ENCODE results near the gene SKOR1.
A peak's percentile ranks its signal among the peaks of the same experiment; 100 is the strongest.

The SKOR1 gene

DNA sequence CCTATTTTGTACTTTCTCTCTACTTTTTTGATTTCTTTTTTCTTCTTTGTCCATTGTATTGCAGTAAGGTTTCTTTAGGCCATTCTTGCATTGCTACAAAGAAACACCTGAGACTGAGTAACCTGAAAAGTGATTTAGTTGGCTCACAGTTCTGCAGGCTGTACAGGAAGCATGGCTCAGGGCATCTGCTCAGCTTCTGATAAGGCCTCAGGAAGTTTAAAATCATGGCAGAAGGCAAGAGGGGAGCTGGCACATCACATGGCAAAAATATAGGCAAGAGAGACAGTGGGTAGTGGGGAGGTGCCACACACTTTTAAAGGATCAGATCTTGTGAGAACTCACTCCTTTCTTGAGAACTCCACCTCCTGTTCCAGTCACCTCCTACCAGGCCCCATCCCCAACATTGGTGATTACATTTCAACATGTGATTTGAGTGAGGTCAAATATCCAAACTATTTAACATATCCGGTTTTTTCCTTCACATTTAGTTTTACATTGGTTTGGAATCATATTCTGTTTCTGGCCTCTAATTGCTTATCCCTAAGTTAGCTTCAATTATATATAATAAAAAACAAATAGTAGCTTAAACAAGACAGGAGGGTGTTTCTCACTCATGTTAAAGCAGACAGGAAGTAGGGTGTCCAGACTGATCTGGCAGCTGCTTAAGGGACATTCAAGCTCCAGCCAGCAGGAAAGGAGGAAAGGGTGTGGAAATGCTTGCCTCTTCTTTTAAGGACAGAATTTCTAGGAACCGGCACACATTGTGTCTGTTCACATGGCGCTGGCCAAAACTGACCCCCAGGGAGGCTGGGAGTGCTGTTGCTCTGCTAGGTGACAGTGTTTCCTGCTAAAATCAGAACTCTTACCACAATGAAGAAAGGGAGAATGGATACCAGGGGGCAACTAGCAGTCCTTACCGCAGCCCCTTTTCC, 28.8 kb upstream of the SKOR1 start:
- Histone ChIP-seq H3K4me2 (ENCODE audit: insufficient read depth, low read length, poor library complexity, severe bottlenecking) (no peak overlapping the region), H3K4ac (ENCODE audit: low read length) (no peak overlapping the region), H3K4me1 (ENCODE audit: control insufficient read depth in 2 of 2, insufficient read depth in 1 of 2, low read depth in 1 of 2, low read length in 2 of 2) (peaks cover 0 to 3% of the 10 kb centered on the region in 2 donors), H3K9ac (ENCODE audit: low read depth, low read length, poor library complexity) (no peak overlapping the region), H3K18ac (ENCODE audit: low read length) (no peak overlapping the region), H3K27ac (replicated peaks; ENCODE audit: low read length) (no peak overlapping the region), H3K14ac (ENCODE audit: low read length) (no peak overlapping the region), H2BK12ac (ENCODE audit: low read length) (no peak overlapping the region), H4K8ac (ENCODE audit: low read depth, low read length) (no peak overlapping the region), H3K23ac (ENCODE audit: low read depth, low read length, poor library complexity) (no peak overlapping the region), H2AK5ac (ENCODE audit: low read depth, low read length) (no peak overlapping the region), H3K36me3 (replicated peaks in 1 of 2; ENCODE audit: control insufficient read depth in 2 of 2, insufficient read depth in 2 of 2, low read length in 2 of 2) (no peaks in the 10 kb centered on the region), H3K9me3 (replicated peaks in 1 of 2; ENCODE audit: control insufficient read depth in 2 of 2, insufficient read depth in 1 of 2, low read depth in 1 of 2, low read length in 2 of 2) (peaks cover 0 to 13% of the 10 kb centered on the region in 2 donors), H3K79me1 (ENCODE audit: low read depth, low read length) (no peaks in the 10 kb centered on the region), H2BK15ac (ENCODE audit: low read length) (no peak overlapping the region), H3K4me3 (ENCODE audit: low read length in 2 of 2) (no peak overlapping the region), H3K27me3 (ENCODE audit: control insufficient read depth in 3 of 3, insufficient read depth in 3 of 3, low read depth in 1 of 3, low read length in 3 of 3) (no peaks in the 10 kb centered on the region), H2AFZ (ENCODE audit: low read length) (no peak overlapping the region), H2BK120ac (ENCODE audit: low read depth, low read length) (no peak overlapping the region), H4K91ac (ENCODE audit: low read depth, low read length, poor library complexity) (no peak overlapping the region), H2BK5ac (ENCODE audit: low read length) (no peak overlapping the region)
- no CpG with 5 or more reads among the region's 4 CpGs for WGBS, 2 donors (ENCODE audit: extremely low coverage in 2 of 2, insufficient read length in 2 of 2, insufficient replicate concordance in 1 of 2)
- no peak for DNase-seq (ENCODE audit: low spot score)

DNA sequence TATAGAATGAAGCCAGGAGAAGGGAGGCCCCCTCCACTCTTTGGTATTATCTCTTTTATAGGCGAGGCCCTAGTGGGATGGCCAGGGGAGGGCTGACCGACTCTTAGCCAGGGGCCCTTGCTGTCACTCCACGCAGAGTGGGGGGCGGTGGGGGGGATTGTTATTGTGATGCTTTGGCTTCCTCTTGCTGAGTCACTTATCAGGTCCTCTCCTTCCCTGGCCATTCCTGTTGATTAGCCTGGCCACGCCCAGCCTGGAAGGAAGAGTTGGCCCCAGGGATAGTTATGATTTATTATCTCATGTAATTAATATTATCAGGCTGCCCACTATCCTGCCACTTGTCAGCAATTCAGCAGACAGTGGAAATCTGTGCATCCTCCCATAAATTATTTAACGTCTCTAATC, 25.5 kb upstream of the SKOR1 start:
- no peak overlapping the region for H4K8ac ChIP-seq (ENCODE audit: low read depth, low read length)
- no peak overlapping the region for H2BK120ac ChIP-seq (ENCODE audit: low read depth, low read length)
- no peak overlapping the region for H3K27ac ChIP-seq (replicated peaks; ENCODE audit: low read length)
- H3K4me2 ChIP-seq (ENCODE audit: insufficient read depth, low read length, poor library complexity, severe bottlenecking), result no peak overlapping the region
- no peak overlapping the region for H3K23ac ChIP-seq (ENCODE audit: low read depth, low read length, poor library complexity)
- H2BK15ac ChIP-seq (ENCODE audit: low read length), result no peak overlapping the region
- H2AK5ac ChIP-seq (ENCODE audit: low read depth, low read length), result no peak overlapping the region
- no peak overlapping the region for H3K14ac ChIP-seq (ENCODE audit: low read length)
- peaks cover 0 to 10% of the 10 kb centered on the region in 2 donors for H3K9me3 ChIP-seq (replicated peaks in 1 of 2; ENCODE audit: control insufficient read depth in 2 of 2, insufficient read depth in 1 of 2, low read depth in 1 of 2, low read length in 2 of 2)
- H2BK5ac ChIP-seq (ENCODE audit: low read length), result no peak overlapping the region
- no peak overlapping the region for H2AFZ ChIP-seq (ENCODE audit: low read length)
- H3K4ac ChIP-seq (ENCODE audit: low read length), result no peak overlapping the region
- H4K91ac ChIP-seq (ENCODE audit: low read depth, low read length, poor library complexity), result no peak overlapping the region
- no peak overlapping the region for H3K9ac ChIP-seq (ENCODE audit: low read depth, low read length, poor library complexity)
- H3K79me1 ChIP-seq (ENCODE audit: low read depth, low read length), result no peaks in the 10 kb centered on the region
- H3K4me1 ChIP-seq (ENCODE audit: control insufficient read depth in 2 of 2, insufficient read depth in 1 of 2, low read depth in 1 of 2, low read length in 2 of 2), result peaks cover 11 to 16% of the 10 kb centered on the region in 2 donors
- H3K18ac ChIP-seq (ENCODE audit: low read length), result no peak overlapping the region
- H3K27me3 ChIP-seq (ENCODE audit: control insufficient read depth in 3 of 3, insufficient read depth in 3 of 3, low read depth in 1 of 3, low read length in 3 of 3), result no peaks in the 10 kb centered on the region
- no peak for DNase-seq (ENCODE audit: low spot score)
- no peak overlapping the region for H3K4me3 ChIP-seq (ENCODE audit: low read length in 2 of 2)
- WGBS, 2 donors (ENCODE audit: extremely low coverage in 2 of 2, insufficient read length in 2 of 2, insufficient replicate concordance in 1 of 2), result no CpG with 5 or more reads among the region's 6 CpGs
- H2BK12ac ChIP-seq (ENCODE audit: low read length), result no peak overlapping the region
- no peaks in the 10 kb centered on the region for H3K36me3 ChIP-seq (replicated peaks in 1 of 2; ENCODE audit: control insufficient read depth in 2 of 2, insufficient read depth in 2 of 2, low read length in 2 of 2)

- H3K18ac ChIP-seq (ENCODE audit: low read length), result no peak overlapping the region
Measured at GRCh38 chr15:67801142-67801541, 24.2 kb upstream of the SKOR1 start.

More at GRCh38 chr15:67801142-67801541, 24.2 kb upstream of the SKOR1 start:
- Histone ChIP-seq H4K91ac (ENCODE audit: low read depth, low read length, poor library complexity) (no peak overlapping the region), H2AK5ac (ENCODE audit: low read depth, low read length) (peak overlapping the region; percentile 22), H3K4ac (ENCODE audit: low read length) (no peak overlapping the region), H3K36me3 (replicated peaks in 1 of 2; ENCODE audit: control insufficient read depth in 2 of 2, insufficient read depth in 2 of 2, low read length in 2 of 2) (no peaks in the 10 kb centered on the region), H4K8ac (ENCODE audit: low read depth, low read length) (no peak overlapping the region), H3K4me3 (ENCODE audit: low read length in 2 of 2) (no peak overlapping the region), H3K4me1 (ENCODE audit: control insufficient read depth in 2 of 2, insufficient read depth in 1 of 2, low read depth in 1 of 2, low read length in 2 of 2) (peaks cover 22 to 28% of the 10 kb centered on the region in 2 donors), H3K27ac (replicated peaks; ENCODE audit: low read length) (no peak overlapping the region), H2BK12ac (ENCODE audit: low read length) (no peak overlapping the region), H3K4me2 (ENCODE audit: insufficient read depth, low read length, poor library complexity, severe bottlenecking) (no peak overlapping the region), H3K79me1 (ENCODE audit: low read depth, low read length) (no peaks in the 10 kb centered on the region), H3K23ac (ENCODE audit: low read depth, low read length, poor library complexity) (peak overlapping the region; percentile 57), H3K27me3 (ENCODE audit: control insufficient read depth in 3 of 3, insufficient read depth in 3 of 3, low read depth in 1 of 3, low read length in 3 of 3) (no peaks in the 10 kb centered on the region), H3K9me3 (replicated peaks in 1 of 2; ENCODE audit: control insufficient read depth in 2 of 2, insufficient read depth in 1 of 2, low read depth in 1 of 2, low read length in 2 of 2) (no peaks in the 10 kb centered on the region), H3K9ac (ENCODE audit: low read depth, low read length, poor library complexity) (no peak overlapping the region), H3K14ac (ENCODE audit: low read length) (no peak overlapping the region), H2BK5ac (ENCODE audit: low read length) (peak overlapping the region; percentile 48), H2BK15ac (ENCODE audit: low read length) (no peak overlapping the region), H2BK120ac (ENCODE audit: low read depth, low read length) (no peak overlapping the region), H2AFZ (ENCODE audit: low read length) (no peak overlapping the region)
- no CpG with 5 or more reads among the region's 2 CpGs for WGBS, 2 donors (ENCODE audit: extremely low coverage in 2 of 2, insufficient read length in 2 of 2, insufficient replicate concordance in 1 of 2)
- no peak for DNase-seq (ENCODE audit: low spot score)
